ENCODE measurements around the gene CGREF1.
A peak's percentile ranks its signal among the peaks of the same experiment; 100 is the strongest.
"Not testable (repeated sequence)": the region's sequence is repeated elsewhere in the genome, so short reads cannot be mapped to it uniquely, and the experiment has no call there.

The CGREF1 gene

GRCh38 chr2:27087823-27088410 lies 31.0 kb downstream of the CGREF1 start:
- DNase-seq (ENCODE audit: low spot score) = no peak

GRCh38 chr2:27086724-27087593 lies 32.0 kb downstream of the CGREF1 start, which contains the start of gene KHK:
Gene KHK (plus strand): TSS chr2:27086772. CDS start chr2:27087260, 488 bp downstream.
- no peak for DNase-seq (ENCODE audit: low spot score)

- DNase-seq (ENCODE audit: low spot score) = peak; percentile 87
Measured at GRCh38 chr2:27086090-27086723, 32.7 kb downstream of the CGREF1 start.

GRCh38 chr2:27085673-27086089 lies 33.2 kb downstream of the CGREF1 start:
- peak; percentile 52 for DNase-seq (ENCODE audit: low spot score)

- DNase-seq (ENCODE audit: low spot score) = no peak
Measured at GRCh38 chr2:27085062-27085672, 33.8 kb downstream of the CGREF1 start.

GRCh38 chr2:27084297-27085061 lies 34.4 kb downstream of the CGREF1 start:
- no peak for DNase-seq (ENCODE audit: low spot score)

GRCh38 chr2:27083410-27084296 lies 35.3 kb downstream of the CGREF1 start:
- no peak for DNase-seq (ENCODE audit: low spot score)

- DNase-seq (ENCODE audit: low spot score) = no peak
Measured at GRCh38 chr2:27082773-27083409, 36.0 kb downstream of the CGREF1 start.

GRCh38 chr2:27081984-27082772 lies 36.8 kb downstream of the CGREF1 start:
- no peak for DNase-seq (ENCODE audit: low spot score)

- no peak for DNase-seq (ENCODE audit: low spot score)
Measured at GRCh38 chr2:27080603-27080936, 38.4 kb downstream of the CGREF1 start.

GRCh38 chr2:27080140-27080469 lies 38.8 kb downstream of the CGREF1 start:
- DNase-seq (ENCODE audit: low spot score) = no peak

- DNase-seq (ENCODE audit: low spot score) = no peak
Measured at GRCh38 chr2:27079233-27080139, 39.4 kb downstream of the CGREF1 start.

GRCh38 chr2:27078267-27079194 lies 40.4 kb downstream of the CGREF1 start, which contains the start of gene EMILIN1:
Gene EMILIN1 (plus strand): TSS chr2:27078615. CDS start chr2:27079066, 451 bp downstream.
- no peak for DNase-seq (ENCODE audit: low spot score)

GRCh38 chr2:27077231-27077630 lies 41.7 kb downstream of the CGREF1 start:
- DNase-seq (ENCODE audit: low spot score) = no peak

- no peak for DNase-seq (ENCODE audit: low spot score)
Measured at GRCh38 chr2:27076323-27076722, 42.6 kb downstream of the CGREF1 start.

GRCh38 chr2:27075566-27075871 lies 43.4 kb downstream of the CGREF1 start:
- DNase-seq (ENCODE audit: low spot score) = not testable (repeated sequence)

GRCh38 chr2:27074738-27075565 lies 44.0 kb downstream of the CGREF1 start:
- no peak for DNase-seq (ENCODE audit: low spot score)

Measured in kidney capillary endothelial cell (primary cell).